Cardiac atrium fibroblast (primary cell): ENCODE data around the gene XAGE1B. TPM values are rescaled to one million over a fixed set of nuclear protein-coding genes. Genes with fewer than 3 reads are reported as not detected.

Experiments used
- total RNA-seq: library from RNA; depleted of rRNA; stranded (reverse); fragments of >200 nt; gene quantifications from 2 replicates; pipeline ENCODE4 v1.2.3, GENCODE V29; 2015

Gene XAGE1B, protein sequence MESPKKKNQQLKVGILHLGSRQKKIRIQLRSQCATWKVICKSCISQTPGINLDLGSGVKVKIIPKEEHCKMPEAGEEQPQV
- not detected in 2 replicates for total RNA-seq

GRCh38 chrX:52516987-52517325, at the start of gene XAGE1B:
TSS of gene XAGE1B (minus strand) at chrX:52517063. CDS start at chrX:52515527, 1,536 bp downstream.

GRCh38 chrX:52495545-52496418, 21.1 kb downstream of the XAGE1B start, which contains the start of gene XAGE1A:
TSS of gene XAGE1A (plus strand) at chrX:52495808. CDS start at chrX:52497362, 1,554 bp downstream.

Other genes with a start within 250 kb of the XAGE1B start
- not detected in 2 replicates for gene XAGE2, start 148.0 kb downstream of the XAGE1B start, total RNA-seq
- gene XAGE1A, start 21.3 kb downstream of the XAGE1B start, total RNA-seq, result not detected in 2 replicates
- gene SSX7, start 137.8 kb upstream of the XAGE1B start, total RNA-seq, result not detected in 2 replicates
- not detected in 2 replicates for gene SSX2, start 190.1 kb upstream of the XAGE1B start, total RNA-seq
- not detected in 2 replicates for gene SSX2B, start 234.2 kb upstream of the XAGE1B start, total RNA-seq